Endothelial cell of umbilical vein (primary cell): ENCODE results near the gene HIVEP3. TPM values are rescaled to one million over a fixed set of nuclear protein-coding genes. Genes with fewer than 3 reads are reported as not detected.

Experiments
- BruUV-seq: library from RNA; stranded (reverse); fragments of 400-500 nt; replicated peaks from 2 replicates; lab custom pipeline; 2021; lab: Mats Ljungman, UMichigan
- CTCF ChIA-PET: fragments of 300-600, 350-600 bp; sonication (Branson Sonifier 250); formaldehyde crosslinking; loops from one replicate; lab custom pipeline; 2021; ENCODE audit warnings: antibody characterized with exemption, inconsistent platforms; lab: Charles Lee
- POLR2A ChIA-PET: fragments of 300-600, 350-600 bp; sonication (Branson Sonifier 250); formaldehyde crosslinking; loops from one replicate; lab custom pipeline; 2021; ENCODE audit warnings: antibody characterized with exemption, inconsistent platforms; lab: Charles Lee
- DNase-seq: peaks from one replicate; pipeline ENCODE4 v3.0.0-alpha.2; 2011; ENCODE audit warnings: low read depth, low spot score
- FAIRE-seq: peaks from 2 replicates; lab custom pipeline; 2011; peaks lifted over from hg19 to GRCh38; lab: Jason Lieb, UNC
- H2AFZ ChIP-seq: 2 replicates; pipeline ENCODE4 v1.6.0; 2012; ENCODE audit warnings: low read depth, low read length, control low read depth, inconsistent platforms
- H3K27ac ChIP-seq: 2 replicates; pipeline ENCODE4 v1.5.1; 2011; ENCODE audit warnings: low read depth, mild to moderate bottlenecking, control low read depth, low read length, moderate library complexity; ENCODE audit not compliant: insufficient read depth
- H3K27me3 ChIP-seq, 2 experiments: 2 replicates each; pipeline versions ENCODE4 v1.6.0 to v1.6.1; 2011; ENCODE audit warnings: low read length in 2 of 2, mixed read lengths in 1 of 2; ENCODE audit not compliant: control insufficient read depth in 2 of 2, insufficient read depth in 2 of 2
- H3K36me3 ChIP-seq, 2 experiments: 2 replicates in 1 of 2; 3 replicates in 1 of 2; pipeline ENCODE4 v1.5.1; 2011; ENCODE audit warnings: low read length in 2 of 2, mild to moderate bottlenecking in 1 of 2, moderate library complexity in 1 of 2; ENCODE audit not compliant: control insufficient read depth in 2 of 2, insufficient read depth in 2 of 2; ENCODE audit errors: extremely low read depth in 1 of 2
- H3K4me1 ChIP-seq: 3 replicates; pipeline ENCODE4 v1.5.1; 2011; ENCODE audit warnings: mild to moderate bottlenecking, low read length; ENCODE audit not compliant: control insufficient read depth, insufficient read depth; ENCODE audit errors: extremely low read depth
- H3K4me2 ChIP-seq: 2 replicates; pipeline ENCODE4 v1.6.1; 2011; ENCODE audit warnings: low read length, control low read depth, mixed read lengths; ENCODE audit not compliant: insufficient read depth
- H3K4me3 ChIP-seq, 3 experiments: fragments of 200-600 bp in 1 of 3; sonication (generic), shearing (Covaris generic) in 1 of 3; replicated peaks in 1 of 3; 2 replicates each; pipeline ENCODE4 v1.5.1; 2011 to 2016; ENCODE audit warnings: control low read depth in 3 of 3, low read length in 3 of 3, mild to moderate bottlenecking in 2 of 3, inconsistent platforms in 1 of 3, low read depth in 1 of 3, moderate library complexity in 1 of 3; ENCODE audit not compliant: insufficient read depth in 1 of 3
- H3K79me2 ChIP-seq: 2 replicates; pipeline ENCODE4 v1.6.0; 2012; ENCODE audit warnings: low read length, inconsistent platforms; ENCODE audit not compliant: control insufficient read depth, insufficient read depth
- H3K9ac ChIP-seq: replicated peaks from 2 replicates; pipeline ENCODE3; 2011; ENCODE audit warnings: low read length, control low read depth; ENCODE audit not compliant: insufficient read depth; ENCODE audit errors: extremely low read depth
- H3K9me1 ChIP-seq: replicated peaks from 3 replicates; pipeline ENCODE4 v1.6.0; 2011; ENCODE audit warnings: mild to moderate bottlenecking, low read length; ENCODE audit not compliant: control insufficient read depth, insufficient read depth; ENCODE audit errors: extremely low read depth
- H3K9me3 ChIP-seq: replicated peaks from 2 replicates; pipeline ENCODE4 v1.5.1; 2012; ENCODE audit warnings: low read length, inconsistent platforms; ENCODE audit not compliant: control insufficient read depth, insufficient read depth
- H4K20me1 ChIP-seq: replicated peaks from 2 replicates; pipeline ENCODE3; 2011; ENCODE audit warnings: mild to moderate bottlenecking, low read length; ENCODE audit not compliant: control insufficient read depth, insufficient read depth; ENCODE audit errors: extremely low read depth
- EZH2 ChIP-seq: IDR thresholded peaks from 2 replicates; pipeline ENCODE4 v1.6.1; 2012; ENCODE audit warnings: borderline replicate concordance, low read depth, mild to moderate bottlenecking, moderate library complexity, low read length, inconsistent platforms; ENCODE audit not compliant: severe bottlenecking
- FOS ChIP-seq: IDR thresholded peaks from 2 replicates; pipeline ENCODE4 v1.6.1; 2011; ENCODE audit warnings: mild to moderate bottlenecking, low read length, moderate library complexity, borderline replicate concordance; ENCODE audit not compliant: insufficient read depth
- GATA2 ChIP-seq: IDR thresholded peaks from 2 replicates; pipeline ENCODE4 v1.7.0; 2011; ENCODE audit warnings: low read depth, mild to moderate bottlenecking, moderate library complexity, mixed read lengths, low read length; ENCODE audit not compliant: insufficient read length, insufficient read depth
- JUN ChIP-seq: IDR thresholded peaks from 2 replicates; pipeline ENCODE4 v1.6.1; 2011; ENCODE audit warnings: borderline replicate concordance, low read depth; ENCODE audit not compliant: insufficient read length, insufficient read depth
- MYC ChIP-seq: IDR thresholded peaks from one replicate; pipeline ENCODE4 v1.6.1; 2011; ENCODE audit warnings: mild to moderate bottlenecking, low read depth, low read length
- POLR2A ChIP-seq: IDR thresholded peaks from 2 replicates; pipeline ENCODE4 v1.6.1; 2012; ENCODE audit warnings: low read depth, mild to moderate bottlenecking, control low read depth, low read length
- POLR2AphosphoS5 ChIP-seq: IDR thresholded peaks from 2 replicates; pipeline ENCODE4 v1.6.1; 2012; ENCODE audit warnings: low read depth, mild to moderate bottlenecking, control low read depth, low read length, moderate library complexity; ENCODE audit not compliant: insufficient read depth
- dilution Hi-C: fragments of 300-500 bp; cut with MboI; formaldehyde crosslinking; loops from one replicate; pipeline ENCODE4 v1.15.0; 2019; ENCODE audit warnings: low sequenced_read_pairs; ENCODE audit not compliant: extremely low pct_ligation_motif_present
- intact Hi-C: fragments of 100-400 bp; cut with micrococcal nuclease; formaldehyde crosslinking; loops from one replicate; pipeline ENCODE4 v1.10.0; 2022
- polyA plus RNA-seq, 4 experiments: library from polyadenylated mRNA; depleted of rRNA in 3 of 4; stranded (reverse) in 3 of 4; unstranded in 1 of 4; fragments of >200 nt; gene quantifications; 2 replicates each; pipeline versions ENCODE4 v1.2.1 to v1.2.3, GENCODE V29; 2011 to 2012; ENCODE audit warnings: missing spikeins in 1 of 4
- total RNA-seq: library from RNA; stranded (reverse); gene quantifications from 2 replicates; pipeline ENCODE4 v1.2.3, GENCODE V29; 2021
- TF ChIP-seq, protein P1 (sequence below), 2 donors: IDR thresholded peaks; 1 replicate in 1 of 2; 2 replicates in 1 of 2; pipeline ENCODE4 v1.5.1; 2011; ENCODE audit warnings: low read length in 2 of 2, mild to moderate bottlenecking in 2 of 2, moderate library complexity in 2 of 2, control low read depth in 1 of 2, inconsistent platforms in 1 of 2, low read depth in 1 of 2; ENCODE audit not compliant: insufficient read depth in 1 of 2; ENCODE audit errors: extremely low read depth in 1 of 2
- TF ChIP-seq, protein P2 (sequence below): IDR thresholded peaks from 2 replicates; pipeline ENCODE4 v1.6.1; 2011; ENCODE audit not compliant: insufficient read depth, insufficient read length

The HIVEP3 gene
- total and polyA plus RNA-seq, 2 donors (not counting 3 experiments of a cell fraction or from before 2014, with no cell fraction given) = 3.4 to 4.0 TPM

DNA sequence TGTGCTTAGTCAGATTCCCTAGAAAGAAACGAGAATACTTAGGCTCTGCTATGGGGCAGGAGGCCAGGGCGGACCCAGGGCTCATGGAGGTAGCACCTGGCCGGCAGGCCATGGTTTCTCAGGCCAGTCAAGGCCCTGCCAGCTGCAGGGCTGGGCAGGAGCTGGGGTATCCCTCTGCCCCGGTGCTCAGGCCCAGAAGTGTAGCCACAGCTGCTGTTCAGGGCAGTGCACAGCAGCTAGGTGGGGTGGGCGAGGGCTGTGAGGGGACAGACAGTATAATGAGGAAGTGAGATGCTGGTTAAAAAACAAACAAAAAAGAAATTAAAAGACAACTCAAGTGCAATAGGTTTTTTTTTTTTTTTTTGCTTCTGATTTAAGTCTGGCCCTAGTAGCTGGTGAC lies 400.3 kb downstream of the HIVEP3 start:
- FAIRE-seq (no peak), DNase-seq (no peak)
- TF ChIP-seq POLR2A = no peak
- TF ChIP-seq EZH2 = no peak
- TF ChIP-seq POLR2AphosphoS5 = no peak
- TF ChIP-seq, protein P1, sequence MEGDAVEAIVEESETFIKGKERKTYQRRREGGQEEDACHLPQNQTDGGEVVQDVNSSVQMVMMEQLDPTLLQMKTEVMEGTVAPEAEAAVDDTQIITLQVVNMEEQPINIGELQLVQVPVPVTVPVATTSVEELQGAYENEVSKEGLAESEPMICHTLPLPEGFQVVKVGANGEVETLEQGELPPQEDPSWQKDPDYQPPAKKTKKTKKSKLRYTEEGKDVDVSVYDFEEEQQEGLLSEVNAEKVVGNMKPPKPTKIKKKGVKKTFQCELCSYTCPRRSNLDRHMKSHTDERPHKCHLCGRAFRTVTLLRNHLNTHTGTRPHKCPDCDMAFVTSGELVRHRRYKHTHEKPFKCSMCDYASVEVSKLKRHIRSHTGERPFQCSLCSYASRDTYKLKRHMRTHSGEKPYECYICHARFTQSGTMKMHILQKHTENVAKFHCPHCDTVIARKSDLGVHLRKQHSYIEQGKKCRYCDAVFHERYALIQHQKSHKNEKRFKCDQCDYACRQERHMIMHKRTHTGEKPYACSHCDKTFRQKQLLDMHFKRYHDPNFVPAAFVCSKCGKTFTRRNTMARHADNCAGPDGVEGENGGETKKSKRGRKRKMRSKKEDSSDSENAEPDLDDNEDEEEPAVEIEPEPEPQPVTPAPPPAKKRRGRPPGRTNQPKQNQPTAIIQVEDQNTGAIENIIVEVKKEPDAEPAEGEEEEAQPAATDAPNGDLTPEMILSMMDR (IDR thresholded peaks at IDR 0.05; ENCODE audit: extremely low read depth in 1 of 2, insufficient read depth in 1 of 2, low read depth in 1 of 2, low read length in 2 of 2) = no peak
- no peaks in the 10 kb centered on the region for H3K9me1 ChIP-seq
- H4K20me1 ChIP-seq = no peaks in the 10 kb centered on the region
- POLR2A ChIA-PET = no interaction called here
- peaks cover 4% of the 10 kb centered on the region for H3K4me1 ChIP-seq
- no peak overlapping the region for H3K4me3 ChIP-seq
- H3K9ac ChIP-seq = no peak overlapping the region
- intact Hi-C loops = no loop called here
- dilution Hi-C loops = no loop called here
- no peaks in the 10 kb centered on the region for H3K36me3 ChIP-seq
- no peak overlapping the region for H3K4me2 ChIP-seq
- H2AFZ ChIP-seq = no peak overlapping the region
- no peak overlapping the region for H3K27ac ChIP-seq
- CTCF ChIA-PET = interaction anchor here (0.6 to 0.9 kb wide), 2 partner anchors 33 to 249 kb away, joined by 3 read pairs; no protein-coding TSS in a partner anchor
- no peaks in the 10 kb centered on the region for H3K9me3 ChIP-seq
- H3K27me3 ChIP-seq = no peaks in the 10 kb centered on the region
- no TSS peak for BruUV-seq
- H3K79me2 ChIP-seq = no peaks in the 10 kb centered on the region

- BruUV-seq = no TSS peak
- Histone ChIP-seq H4K20me1 (no peaks in the 10 kb centered on the region), H3K27ac (no peak overlapping the region), H3K4me3 (no peak overlapping the region), H3K27me3 (no peaks in the 10 kb centered on the region), H3K9ac (no peak overlapping the region), H3K4me2 (no peak overlapping the region), H3K36me3 (no peaks in the 10 kb centered on the region), H2AFZ (no peak overlapping the region), H3K79me2 (no peaks in the 10 kb centered on the region), H3K9me3 (no peaks in the 10 kb centered on the region), H3K9me1 (no peaks in the 10 kb centered on the region), H3K4me1 (peaks cover 4% of the 10 kb centered on the region)
- DNase-seq (no peak), FAIRE-seq (no peak)
- ChIA-PET POLR2A (no interaction called here), CTCF (interaction anchor here (1.2 to 3.3 kb wide), 11 partner anchors 10 to 656 kb away, joined by 4 to 33 read pairs (median 9); no protein-coding TSS in a partner anchor)
- no peak for TF ChIP-seq EZH2
- TF ChIP-seq, protein P2, sequence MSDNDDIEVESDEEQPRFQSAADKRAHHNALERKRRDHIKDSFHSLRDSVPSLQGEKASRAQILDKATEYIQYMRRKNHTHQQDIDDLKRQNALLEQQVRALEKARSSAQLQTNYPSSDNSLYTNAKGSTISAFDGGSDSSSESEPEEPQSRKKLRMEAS = no peak
- no peak for TF ChIP-seq MYC
- no peak for TF ChIP-seq GATA2
- TF ChIP-seq POLR2AphosphoS5 = no peak
- TF ChIP-seq JUN = no peak
- TF ChIP-seq POLR2A = no peak
- TF ChIP-seq, protein P1 (IDR thresholded peaks at IDR 0.05; ENCODE audit: extremely low read depth in 1 of 2, insufficient read depth in 1 of 2, low read depth in 1 of 2, low read length in 2 of 2) = no peak
- TF ChIP-seq FOS = no peak
- dilution Hi-C loops (no loop called here), intact Hi-C loops (loop anchor here (2.0 kb wide), 2 partner anchors 24 to 62 kb away; no protein-coding TSS in a partner anchor)
Observed at GRCh38 chr1:41517062-41517438, 401.7 kb downstream of the HIVEP3 start.
